HT1080 (cell line): ENCODE results near the gene ADPRM. TPM values are rescaled to one million over a fixed set of nuclear protein-coding genes. Genes with fewer than 3 reads are reported as not detected.

Source experiments
- DNase-seq: peaks from one replicate; pipeline ENCODE4 v3.0.0-alpha.2; 2015; ENCODE audit warnings: low read depth
- total RNA-seq: library from RNA; depleted of rRNA; stranded (reverse); fragments of >200 nt; shearing (Covaris generic); gene quantifications from 2 replicates; pipeline ENCODE4 v1.2.3, GENCODE V29; 2014

Gene ADPRM
- total RNA-seq, 1 experiment from 2014 or later, result 10.2 TPM

- DNase-seq, result no peak
These were observed 41.3 kb downstream of the ADPRM start for GRCh38 chr17:10738521-10739258.

DNA sequence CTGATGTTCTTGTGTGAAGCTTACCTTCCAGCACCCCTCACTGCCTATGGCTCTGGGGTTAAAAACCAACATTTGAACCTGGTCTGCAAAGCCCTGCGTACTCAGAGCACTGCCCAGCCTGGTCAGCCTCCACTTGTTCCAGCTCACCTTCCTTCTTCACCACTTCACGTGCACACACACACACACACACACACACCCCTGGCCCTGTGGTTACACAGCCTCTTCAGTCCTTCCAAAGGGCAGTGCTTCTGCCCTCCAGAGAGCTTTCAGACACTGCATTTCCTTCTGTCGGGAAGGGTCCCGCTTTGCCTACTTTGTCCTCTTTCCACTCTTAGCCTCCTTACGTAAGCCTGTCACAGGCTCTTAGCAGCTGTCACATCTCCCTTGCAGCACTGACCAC, 42.0 kb downstream of the ADPRM start:
- DNase-seq, result no peak

GRCh38 chr17:10741416-10742135, 44.2 kb downstream of the ADPRM start:
- no peak for DNase-seq

DNA sequence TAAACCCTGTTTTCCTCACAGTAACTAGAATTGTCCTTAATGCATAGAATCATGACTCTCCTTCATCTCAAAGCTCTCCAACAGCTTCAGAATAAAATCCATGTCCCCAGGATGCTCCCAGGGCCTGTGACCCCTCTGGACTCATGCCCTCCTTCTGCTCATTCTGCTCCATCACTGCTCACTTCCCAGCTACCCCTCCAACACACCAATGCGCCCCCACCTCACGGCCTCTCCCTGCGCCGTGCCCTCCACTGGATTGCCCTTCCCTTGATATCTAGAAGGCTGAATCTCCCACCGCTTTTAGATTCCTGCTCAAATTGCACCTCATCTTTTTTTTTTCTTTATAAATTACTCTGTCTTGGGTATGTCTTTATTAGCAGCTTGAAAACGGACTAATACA, 45.0 kb downstream of the ADPRM start:
- DNase-seq, result no peak

DNA sequence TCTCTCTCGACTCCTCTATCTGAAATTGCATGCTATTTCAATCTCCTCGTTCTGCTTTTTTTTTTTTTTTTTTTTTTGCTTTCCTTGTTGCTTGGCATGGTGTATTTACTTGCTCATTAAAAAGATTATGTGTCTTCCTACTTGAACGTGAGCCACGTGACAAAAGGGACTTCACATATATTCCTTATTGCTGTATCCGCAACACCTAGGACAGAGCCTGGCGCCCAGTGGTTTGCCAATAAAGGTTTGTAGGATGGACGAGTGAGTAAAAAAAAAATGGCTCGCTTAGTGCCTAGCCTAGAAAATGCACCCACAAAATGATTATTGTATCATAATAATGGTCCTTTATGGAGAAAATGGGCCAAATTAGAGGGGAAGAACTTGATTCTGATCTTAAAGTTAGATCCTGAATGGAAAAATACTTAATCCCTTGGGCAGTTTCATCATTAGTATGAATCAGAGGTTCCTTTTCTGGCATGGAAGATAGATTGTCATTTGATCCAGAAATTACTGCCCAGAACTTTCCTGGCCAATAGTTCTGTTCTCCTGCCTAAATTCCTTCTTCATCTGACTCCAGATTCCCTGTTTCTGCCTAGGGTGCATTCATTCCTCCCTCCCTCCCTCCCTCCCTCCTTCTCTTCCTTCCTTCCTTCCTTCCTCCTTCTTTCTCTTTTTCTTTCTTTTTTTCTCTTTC, 46.1 kb downstream of the ADPRM start:
- DNase-seq, result no peak

GRCh38 chr17:10744501-10745000, 47.2 kb downstream of the ADPRM start:
- no peak for DNase-seq

- no peak for DNase-seq
These were observed 47.8 kb downstream of the ADPRM start for GRCh38 chr17:10745231-10745630.

- no peak for DNase-seq
These were observed 51.3 kb downstream of the ADPRM start for GRCh38 chr17:10748531-10749181.

GRCh38 chr17:10750210-10750609, 52.8 kb downstream of the ADPRM start:
- DNase-seq, result no peak

DNA sequence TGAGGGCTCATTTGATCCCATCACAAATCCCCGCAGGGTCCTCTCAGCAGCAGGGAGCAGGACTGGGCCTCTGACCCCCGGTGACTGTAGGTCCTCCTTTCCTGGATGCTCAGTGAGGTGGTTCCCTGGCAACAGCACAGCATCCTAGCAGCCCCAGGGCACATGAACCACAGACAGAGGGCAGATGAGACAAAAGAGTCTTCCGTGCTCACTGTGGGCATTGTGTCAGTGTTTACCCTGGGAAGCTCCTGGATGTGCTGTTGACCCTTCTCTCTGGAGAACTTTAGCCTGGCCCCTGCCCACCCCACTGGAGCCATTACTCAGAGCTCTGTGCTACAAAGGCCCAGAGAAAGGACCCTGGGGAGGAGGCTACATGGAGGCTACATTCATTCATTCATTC, 54.2 kb downstream of the ADPRM start:
- DNase-seq, result no peak

DNA sequence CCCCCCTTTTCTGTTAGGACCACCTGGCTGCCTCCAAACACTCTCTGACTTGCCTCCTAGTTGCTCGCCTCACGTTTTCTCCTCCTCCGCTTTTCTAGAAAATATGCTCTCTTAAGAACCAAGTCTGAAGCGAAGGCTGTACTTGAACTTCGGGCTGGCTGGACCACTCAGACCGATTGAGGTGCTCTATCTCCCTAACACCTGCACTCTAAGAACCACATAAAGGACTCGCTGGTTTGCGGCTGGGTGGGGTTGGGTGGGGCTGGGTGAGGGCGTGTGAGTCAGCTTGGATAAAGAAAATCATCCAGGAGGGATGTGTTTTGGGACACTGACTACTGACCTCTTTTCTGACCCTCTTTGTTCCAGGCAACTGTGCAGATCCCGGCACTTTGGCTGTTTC, 55.3 kb downstream of the ADPRM start:
- no peak for DNase-seq

- DNase-seq, result no peak
These were observed 56.7 kb downstream of the ADPRM start for GRCh38 chr17:10754109-10754508.

DNA sequence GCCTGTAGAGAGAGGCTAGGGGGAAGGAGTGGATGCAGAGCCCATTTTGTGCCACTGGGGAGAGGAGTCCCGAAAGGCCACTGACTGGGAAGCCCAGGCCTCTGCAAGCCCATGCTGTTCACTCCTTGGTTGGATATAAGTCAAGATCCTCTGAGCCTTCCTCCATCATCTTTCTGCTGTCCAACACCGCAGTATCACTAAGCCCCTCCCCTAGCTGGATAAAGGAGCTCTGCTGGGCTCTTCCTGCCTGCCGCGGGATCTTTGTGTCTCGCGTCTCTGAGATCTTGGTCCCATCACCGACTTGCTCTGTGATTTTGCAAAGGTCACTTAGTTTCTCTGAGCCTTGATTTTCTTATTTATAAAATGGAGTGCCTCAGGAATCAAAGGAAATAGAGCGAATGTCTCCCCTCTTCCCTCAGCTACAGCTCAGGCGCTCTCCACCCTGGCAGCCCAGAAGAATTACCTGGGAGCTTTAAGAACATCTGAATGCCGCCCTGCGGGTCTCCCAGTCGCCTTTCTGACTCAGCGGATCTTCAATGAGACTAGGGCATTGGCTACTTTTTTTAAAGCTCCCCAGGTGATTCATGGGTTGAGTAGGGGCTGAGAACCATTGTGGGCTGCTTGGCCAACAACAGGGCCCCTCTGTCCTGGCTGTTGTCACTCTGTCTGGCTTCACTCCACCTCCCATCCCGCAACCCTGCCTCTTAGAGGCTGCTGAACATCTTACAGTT, 57.6 kb downstream of the ADPRM start:
- no peak for DNase-seq

- no peak for DNase-seq
These were observed 58.3 kb downstream of the ADPRM start for GRCh38 chr17:10755592-10756127.

DNA sequence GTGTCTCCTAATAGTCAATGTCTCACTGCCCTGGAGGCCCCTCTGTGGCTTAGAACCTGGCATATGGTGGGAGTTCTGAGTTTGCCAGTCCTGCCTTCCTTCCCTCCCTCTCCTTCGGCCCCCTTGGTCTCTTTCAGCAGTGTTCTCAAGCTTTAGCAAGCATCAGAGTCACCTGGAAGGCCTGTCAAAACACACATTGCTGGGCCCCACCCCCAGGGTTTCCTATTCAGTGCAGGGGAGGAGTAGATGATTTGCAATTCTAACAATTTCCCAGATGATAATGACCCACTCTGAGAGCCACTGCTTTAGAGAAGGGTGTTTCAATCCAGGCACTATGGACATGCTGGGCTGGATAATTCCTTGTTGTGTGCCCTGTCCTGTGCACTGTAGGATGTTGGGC, 58.8 kb downstream of the ADPRM start:
- DNase-seq, result no peak

GRCh38 chr17:10756619-10757018, 59.2 kb downstream of the ADPRM start:
- DNase-seq, result no peak

DNA sequence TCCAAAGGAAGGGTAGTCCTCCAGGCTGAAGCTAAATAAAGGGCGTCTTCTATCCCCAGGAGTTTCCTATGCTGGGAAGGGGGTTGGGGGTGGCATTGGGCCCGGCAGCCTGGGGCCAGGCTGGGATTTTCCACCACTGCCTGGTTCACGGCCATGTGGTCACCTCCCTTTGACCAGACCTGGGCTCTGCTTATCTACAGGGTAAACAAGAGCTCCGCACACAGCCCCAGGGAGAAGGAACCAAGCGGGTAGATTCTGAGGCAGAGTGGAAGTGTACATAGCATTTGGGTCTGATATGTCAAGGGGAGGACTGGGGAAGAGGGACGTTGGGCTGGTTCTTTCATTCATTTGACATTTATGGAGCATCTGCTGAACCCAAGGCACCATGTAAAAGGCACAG, 59.7 kb downstream of the ADPRM start:
- DNase-seq, result no peak

DNA sequence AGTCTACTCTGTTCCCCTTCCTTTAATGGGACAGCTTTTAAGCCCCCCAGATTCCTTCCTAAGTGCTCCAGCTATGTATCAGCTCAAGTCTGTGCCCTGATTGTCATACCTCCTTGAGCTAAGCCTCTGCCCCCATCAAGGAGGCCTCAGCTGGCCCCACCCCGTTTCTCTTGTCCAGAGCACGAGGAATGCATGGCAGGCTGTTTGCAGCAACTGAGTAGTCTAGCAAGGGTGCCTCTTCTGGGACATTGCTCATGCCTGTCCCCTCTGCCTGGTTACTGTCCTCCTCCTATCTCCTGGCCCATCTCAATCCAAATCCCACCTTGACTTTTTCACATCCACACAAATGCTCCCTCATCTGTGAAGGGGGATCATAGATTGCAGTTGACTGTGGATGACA, 60.3 kb downstream of the ADPRM start:
- DNase-seq, result no peak

GRCh38 chr17:10758062-10758461, 60.7 kb downstream of the ADPRM start:
- DNase-seq, result no peak
